Retinal pigment epithelial cell (primary cell): ENCODE data around the gene YPEL2.
"Not testable (repeated sequence)": the region's sequence is repeated elsewhere in the genome, so short reads cannot be mapped to it uniquely, and the experiment has no call there.

ENCODE experiments used
- DNase-seq: peaks from one replicate; pipeline ENCODE4 v3.0.0-alpha.2; 2010; ENCODE audit warnings: low read depth
- H3K4me3 ChIP-seq: 2 replicates; pipeline ENCODE4 v1.5.1; 2011; ENCODE audit warnings: mild to moderate bottlenecking, low read length, control low read depth, moderate library complexity
- TF ChIP-seq, protein P1 (sequence below): conservative IDR thresholded peaks from 2 replicates; pipeline ENCODE4 v1.5.1; 2011; ENCODE audit warnings: low read depth, low read length, control low read depth, inconsistent platforms

Gene YPEL2

DNA sequence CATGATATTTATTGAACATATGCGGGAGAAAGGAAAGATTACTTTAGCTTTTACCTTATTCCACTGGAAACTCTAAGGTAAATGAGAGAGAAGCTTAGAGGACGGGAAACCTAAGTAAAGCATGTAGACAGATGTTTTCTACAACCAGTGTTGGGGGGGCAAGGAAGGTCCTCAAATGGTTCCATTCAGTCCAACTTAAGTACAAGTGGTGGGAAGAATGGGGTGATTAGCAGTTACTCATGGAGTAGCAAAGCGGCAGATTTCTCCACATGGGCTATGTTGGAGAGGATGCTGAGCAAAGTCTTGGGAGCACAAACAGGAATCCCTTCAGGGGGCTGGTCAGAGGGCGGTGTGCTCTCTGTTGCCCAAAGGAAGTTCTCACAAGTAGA is 78.6 kb downstream of the YPEL2 start:
- no peak for DNase-seq
- no peak overlapping the region for H3K4me3 ChIP-seq
- TF ChIP-seq, protein P1, sequence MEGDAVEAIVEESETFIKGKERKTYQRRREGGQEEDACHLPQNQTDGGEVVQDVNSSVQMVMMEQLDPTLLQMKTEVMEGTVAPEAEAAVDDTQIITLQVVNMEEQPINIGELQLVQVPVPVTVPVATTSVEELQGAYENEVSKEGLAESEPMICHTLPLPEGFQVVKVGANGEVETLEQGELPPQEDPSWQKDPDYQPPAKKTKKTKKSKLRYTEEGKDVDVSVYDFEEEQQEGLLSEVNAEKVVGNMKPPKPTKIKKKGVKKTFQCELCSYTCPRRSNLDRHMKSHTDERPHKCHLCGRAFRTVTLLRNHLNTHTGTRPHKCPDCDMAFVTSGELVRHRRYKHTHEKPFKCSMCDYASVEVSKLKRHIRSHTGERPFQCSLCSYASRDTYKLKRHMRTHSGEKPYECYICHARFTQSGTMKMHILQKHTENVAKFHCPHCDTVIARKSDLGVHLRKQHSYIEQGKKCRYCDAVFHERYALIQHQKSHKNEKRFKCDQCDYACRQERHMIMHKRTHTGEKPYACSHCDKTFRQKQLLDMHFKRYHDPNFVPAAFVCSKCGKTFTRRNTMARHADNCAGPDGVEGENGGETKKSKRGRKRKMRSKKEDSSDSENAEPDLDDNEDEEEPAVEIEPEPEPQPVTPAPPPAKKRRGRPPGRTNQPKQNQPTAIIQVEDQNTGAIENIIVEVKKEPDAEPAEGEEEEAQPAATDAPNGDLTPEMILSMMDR, result no peak

DNA sequence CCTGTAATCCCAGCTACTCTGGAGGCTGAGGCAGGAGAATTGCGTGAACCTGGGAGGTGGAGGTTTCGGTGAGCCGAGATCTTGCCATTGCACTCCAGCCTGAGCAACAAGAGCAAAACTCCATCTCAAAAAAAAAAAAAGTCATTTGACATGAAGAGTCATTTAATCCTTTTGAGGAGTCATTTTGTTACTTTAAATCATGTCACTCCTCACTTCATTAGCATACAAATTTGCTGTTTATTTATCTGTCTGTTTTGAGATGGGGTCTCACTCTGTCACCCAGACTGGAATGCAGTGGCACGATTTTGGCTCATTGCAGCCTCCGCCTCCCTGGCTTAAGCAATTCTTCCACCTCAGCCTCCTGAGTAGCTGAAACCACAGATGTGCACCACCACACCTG is 81.0 kb downstream of the YPEL2 start:
- H3K4me3 ChIP-seq, DNase-seq: not testable (repeated sequence)

DNA sequence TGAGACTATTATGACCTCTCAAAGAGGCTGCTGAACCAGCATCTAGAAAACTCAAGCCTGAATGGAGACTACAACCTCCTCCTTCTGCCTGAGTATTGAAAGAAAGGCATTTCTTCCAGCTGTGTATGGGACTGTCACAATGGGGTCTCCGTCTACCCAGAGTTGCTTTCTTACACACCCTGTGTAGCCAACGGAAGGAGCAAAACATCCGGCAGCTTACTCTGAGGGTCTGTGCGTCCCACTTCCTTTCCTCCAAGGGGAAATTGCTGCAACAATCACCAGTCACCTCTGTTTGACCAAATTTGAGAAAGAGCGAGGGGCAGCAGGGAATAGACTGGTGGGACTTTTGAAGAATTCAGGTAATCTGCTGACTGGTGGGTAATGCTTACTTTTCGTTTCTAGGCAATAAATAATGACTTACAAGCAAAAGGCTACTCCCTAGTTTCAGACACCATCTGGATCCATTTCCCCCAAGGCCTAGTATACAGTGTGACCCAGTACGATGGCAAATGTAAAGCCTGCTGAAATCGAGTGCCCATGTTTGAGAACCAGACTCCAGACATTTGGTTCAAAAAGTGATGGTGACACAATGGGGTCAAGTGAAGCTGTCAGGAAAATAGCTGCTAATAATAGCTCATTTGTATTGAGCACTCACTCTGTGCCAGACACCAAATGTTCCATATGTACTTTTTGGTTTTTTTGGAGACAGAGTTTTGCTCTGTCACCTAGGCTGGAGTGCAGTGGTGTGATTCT is 81.7 kb downstream of the YPEL2 start:
- TF ChIP-seq, protein P1, result no peak
- no peak for DNase-seq

DNA sequence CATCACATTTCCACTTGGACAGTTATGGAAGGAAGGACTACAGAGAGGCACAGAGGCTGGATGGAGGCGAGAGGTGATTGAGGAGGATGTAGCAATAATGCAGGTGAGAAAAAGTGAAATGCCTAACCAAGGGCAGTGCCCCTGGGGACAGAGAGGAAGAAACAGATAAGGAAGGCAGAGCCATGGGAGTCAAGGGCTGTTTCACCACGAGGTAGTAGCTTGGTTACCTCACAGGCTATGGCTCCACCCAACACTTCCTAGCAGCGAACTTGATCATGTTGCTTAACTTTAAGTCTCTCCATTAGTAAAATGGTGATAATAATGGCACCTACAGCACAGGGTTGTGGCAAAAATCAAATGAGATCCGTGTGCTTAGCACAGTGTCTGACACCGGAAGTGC is 83.9 kb downstream of the YPEL2 start:
- no peak overlapping the region for H3K4me3 ChIP-seq
- TF ChIP-seq, protein P1, result no peak
- no peak for DNase-seq

More for the DNA sequence above, 81.7 kb downstream of the YPEL2 start:
- no peak overlapping the region for H3K4me3 ChIP-seq

DNA sequence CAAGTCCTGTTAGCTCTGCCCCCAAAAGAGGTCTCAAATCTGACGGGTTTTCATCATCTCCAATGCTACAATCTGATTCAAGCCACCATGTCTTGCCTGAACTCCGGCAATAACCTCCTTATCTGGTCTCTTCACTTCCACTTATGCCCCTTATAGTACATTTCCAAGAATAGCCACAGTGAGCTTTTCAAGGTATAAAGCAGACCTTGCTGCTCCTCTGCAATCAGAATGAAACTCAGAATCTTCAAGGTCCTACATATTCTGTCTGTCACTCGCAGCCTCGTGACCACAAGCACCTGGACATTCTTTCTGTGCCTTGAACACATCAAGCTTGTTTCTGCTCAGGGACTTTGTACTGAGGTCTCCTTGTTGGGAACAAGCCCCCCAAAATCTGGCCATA is 84.7 kb downstream of the YPEL2 start:
- no peak for DNase-seq
- no peak overlapping the region for H3K4me3 ChIP-seq
- TF ChIP-seq, protein P1, result no peak

DNA sequence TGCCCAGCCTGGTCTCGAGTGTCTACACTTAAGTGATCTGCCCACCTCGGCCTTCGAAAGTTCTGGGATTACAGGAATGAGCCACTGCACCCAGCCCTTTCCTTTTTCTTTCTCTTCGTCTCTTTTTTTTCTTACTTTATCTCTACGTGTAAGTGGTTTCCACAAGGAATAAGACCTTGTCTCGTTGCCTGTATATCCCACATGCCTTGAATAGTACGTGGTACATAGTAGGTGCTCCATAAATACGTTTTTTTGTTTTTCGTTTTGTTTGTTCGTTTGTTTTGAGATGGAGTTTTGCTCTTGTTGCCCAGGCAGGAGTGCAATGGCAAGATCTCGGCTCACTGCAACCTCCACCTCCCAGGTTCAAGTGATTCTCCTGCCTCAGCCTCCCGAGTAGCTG is 86.0 kb downstream of the YPEL2 start:
- DNase-seq, result no peak
- H3K4me3 ChIP-seq, result no peak overlapping the region
- TF ChIP-seq, protein P1, result no peak

DNA sequence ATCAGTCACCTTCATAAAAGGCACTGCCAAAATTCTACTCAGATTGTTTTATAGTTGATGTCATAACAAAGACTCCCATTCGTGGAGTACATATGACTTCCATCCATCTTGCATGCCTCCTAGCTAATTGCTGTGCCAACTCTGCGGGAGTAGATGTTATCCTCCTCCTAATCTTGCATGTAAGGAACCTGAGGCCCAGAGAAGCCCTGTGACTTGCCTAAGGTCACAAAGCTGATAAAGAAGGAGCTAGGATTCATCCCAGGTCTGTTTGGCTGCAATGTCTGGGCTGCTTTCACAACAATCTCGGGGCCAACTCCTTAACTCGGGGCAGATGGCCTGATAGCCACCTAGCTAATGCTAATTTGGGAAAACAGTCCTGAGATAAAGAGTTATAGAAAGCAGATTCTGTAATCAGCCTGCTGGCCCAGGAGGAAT is 87.3 kb downstream of the YPEL2 start:
- TF ChIP-seq, protein P1, result no peak
- H3K4me3 ChIP-seq, result no peak overlapping the region
- DNase-seq, result no peak

DNA sequence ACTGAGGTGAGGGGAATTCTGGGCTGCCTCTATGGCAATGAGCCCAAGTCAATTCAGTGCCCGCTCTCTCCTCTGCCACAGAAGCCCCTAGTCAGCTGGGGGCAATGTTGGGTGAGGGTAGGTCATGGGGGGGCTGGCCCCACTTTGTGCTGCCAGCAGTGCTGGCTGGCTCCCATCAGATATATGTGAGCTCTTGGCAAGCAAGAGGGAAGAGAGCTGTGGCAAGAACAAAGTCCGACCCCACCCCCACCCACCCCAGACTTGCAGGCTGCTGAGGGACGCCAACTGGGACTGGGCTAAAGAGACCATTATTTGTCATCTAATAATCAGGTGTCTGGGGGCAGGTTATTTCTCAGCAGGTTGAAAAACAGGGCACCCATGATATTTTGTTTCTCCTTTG is 89.4 kb downstream of the YPEL2 start:
- TF ChIP-seq, protein P1, result no peak
- no peak for DNase-seq
- no peak overlapping the region for H3K4me3 ChIP-seq
